ENCODE measurements around the gene WRNIP1.
"Not testable (repeated sequence)": the region's sequence is repeated elsewhere in the genome, so short reads cannot be mapped to it uniquely, and the experiment has no call there.

WRNIP1 gene

GRCh38 chr6:2752477-2753109 is 12.6 kb upstream of the WRNIP1 start:
- no peaks in the 10 kb centered on the region for H3K4me1 ChIP-seq (ENCODE audit: control insufficient read depth, insufficient read depth, low read length, unreplicated experiment)
- no peaks in the 10 kb centered on the region for H3K27me3 ChIP-seq (ENCODE audit: insufficient read depth, low read length)
- H3K4me3 ChIP-seq (ENCODE audit: low read depth, low read length): no peak overlapping the region
- H3K36me3 ChIP-seq (ENCODE audit: insufficient read depth, low read length): no peaks in the 10 kb centered on the region
- H2AFZ ChIP-seq (ENCODE audit: low read length, unreplicated experiment): no peak overlapping the region
- no peak overlapping the region for H3K27ac ChIP-seq (ENCODE audit: low read depth, low read length)
- no peaks in the 10 kb centered on the region for H3K79me2 ChIP-seq (ENCODE audit: control insufficient read depth, insufficient read depth, low read length, unreplicated experiment)

DNA sequence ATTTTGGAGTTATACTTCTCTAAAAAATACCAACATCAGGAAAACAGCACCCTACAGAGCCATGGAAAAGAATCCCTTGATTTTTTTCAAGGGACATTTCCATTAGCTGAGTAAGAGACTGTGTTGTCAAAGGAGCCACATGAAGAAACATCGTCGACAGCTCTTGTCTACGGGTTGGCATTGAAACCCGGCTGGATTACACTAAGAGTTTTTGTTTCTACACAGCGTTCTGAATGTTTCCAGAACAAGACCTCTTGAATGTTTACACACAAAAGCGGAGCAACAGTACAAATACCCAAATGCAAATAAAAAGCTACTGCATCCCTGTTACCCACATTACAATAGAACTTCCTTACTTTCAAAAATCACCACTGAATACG is 12.1 kb upstream of the WRNIP1 start:
- no peak overlapping the region for H3K27ac ChIP-seq (ENCODE audit: low read depth, low read length)

DNA sequence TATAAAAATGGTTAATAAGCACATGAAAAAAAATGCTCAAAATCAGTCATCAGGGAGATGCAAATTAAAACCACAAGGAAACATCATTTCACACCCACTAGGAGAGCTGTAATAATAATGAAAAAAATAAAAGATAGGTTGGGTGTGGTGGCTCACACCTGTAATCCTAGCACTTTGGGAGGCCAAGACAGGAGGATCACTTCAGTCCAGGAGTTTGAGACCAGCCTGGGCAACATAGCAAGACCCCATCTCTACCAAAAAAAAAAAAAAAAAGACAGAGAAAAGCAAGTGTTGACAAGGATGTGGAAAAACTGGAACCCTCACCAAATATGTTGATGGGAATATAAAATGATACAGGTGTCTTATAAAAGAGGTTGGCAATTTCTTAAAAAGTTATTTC is 11.4 kb upstream of the WRNIP1 start:
- no peaks in the 10 kb centered on the region for H3K27me3 ChIP-seq (ENCODE audit: insufficient read depth, low read length)
- no peaks in the 10 kb centered on the region for H3K4me1 ChIP-seq (ENCODE audit: control insufficient read depth, insufficient read depth, low read length, unreplicated experiment)
- H3K79me2 ChIP-seq (ENCODE audit: control insufficient read depth, insufficient read depth, low read length, unreplicated experiment): no peaks in the 10 kb centered on the region
- no peak overlapping the region for H3K27ac ChIP-seq (ENCODE audit: low read depth, low read length)
- H2AFZ ChIP-seq (ENCODE audit: low read length, unreplicated experiment): no peak overlapping the region
- H3K36me3 ChIP-seq (ENCODE audit: insufficient read depth, low read length): no peaks in the 10 kb centered on the region
- H3K4me3 ChIP-seq (ENCODE audit: low read depth, low read length): no peak overlapping the region

More for the DNA sequence above, 12.1 kb upstream of the WRNIP1 start:
- H3K79me2 ChIP-seq (ENCODE audit: control insufficient read depth, insufficient read depth, low read length, unreplicated experiment): no peaks in the 10 kb centered on the region
- no peaks in the 10 kb centered on the region for H3K36me3 ChIP-seq (ENCODE audit: insufficient read depth, low read length)
- H2AFZ ChIP-seq (ENCODE audit: low read length, unreplicated experiment): no peak overlapping the region
- H3K4me3 ChIP-seq (ENCODE audit: low read depth, low read length): no peak overlapping the region
- no peaks in the 10 kb centered on the region for H3K4me1 ChIP-seq (ENCODE audit: control insufficient read depth, insufficient read depth, low read length, unreplicated experiment)
- H3K27me3 ChIP-seq (ENCODE audit: insufficient read depth, low read length): no peaks in the 10 kb centered on the region

- no peaks in the 10 kb centered on the region for H3K4me1 ChIP-seq (ENCODE audit: control insufficient read depth, insufficient read depth, low read length, unreplicated experiment)
- no peak overlapping the region for H2AFZ ChIP-seq (ENCODE audit: low read length, unreplicated experiment)
- H3K79me2 ChIP-seq (ENCODE audit: control insufficient read depth, insufficient read depth, low read length, unreplicated experiment): no peaks in the 10 kb centered on the region
- H3K27ac ChIP-seq (ENCODE audit: low read depth, low read length): no peak overlapping the region
- no peaks in the 10 kb centered on the region for H3K27me3 ChIP-seq (ENCODE audit: insufficient read depth, low read length)
- H3K4me3 ChIP-seq (ENCODE audit: low read depth, low read length): no peak overlapping the region
- no peaks in the 10 kb centered on the region for H3K36me3 ChIP-seq (ENCODE audit: insufficient read depth, low read length)
These were observed 10.8 kb upstream of the WRNIP1 start for GRCh38 chr6:2754393-2754792.

- no peak overlapping the region for H2AFZ ChIP-seq (ENCODE audit: low read length, unreplicated experiment)
- no peak overlapping the region for H3K27ac ChIP-seq (ENCODE audit: low read depth, low read length)
- H3K4me3 ChIP-seq (ENCODE audit: low read depth, low read length): no peak overlapping the region
- H3K27me3 ChIP-seq (ENCODE audit: insufficient read depth, low read length): no peaks in the 10 kb centered on the region
- no peaks in the 10 kb centered on the region for H3K36me3 ChIP-seq (ENCODE audit: insufficient read depth, low read length)
- no peaks in the 10 kb centered on the region for H3K4me1 ChIP-seq (ENCODE audit: control insufficient read depth, insufficient read depth, low read length, unreplicated experiment)
- H3K79me2 ChIP-seq (ENCODE audit: control insufficient read depth, insufficient read depth, low read length, unreplicated experiment): no peaks in the 10 kb centered on the region
These were observed 10.3 kb upstream of the WRNIP1 start for GRCh38 chr6:2754911-2755310.

- no peaks in the 10 kb centered on the region for H3K27me3 ChIP-seq (ENCODE audit: insufficient read depth, low read length)
- H3K4me3 ChIP-seq (ENCODE audit: low read depth, low read length): no peak overlapping the region
- no peaks in the 10 kb centered on the region for H3K4me1 ChIP-seq (ENCODE audit: control insufficient read depth, insufficient read depth, low read length, unreplicated experiment)
- H3K27ac ChIP-seq (ENCODE audit: low read depth, low read length): no peak overlapping the region
- H3K36me3 ChIP-seq (ENCODE audit: insufficient read depth, low read length): no peaks in the 10 kb centered on the region
- no peak overlapping the region for H2AFZ ChIP-seq (ENCODE audit: low read length, unreplicated experiment)
- no peaks in the 10 kb centered on the region for H3K79me2 ChIP-seq (ENCODE audit: control insufficient read depth, insufficient read depth, low read length, unreplicated experiment)
These were observed 9.7 kb upstream of the WRNIP1 start for GRCh38 chr6:2755456-2755855.

- Histone ChIP-seq H3K27ac (ENCODE audit: low read depth, low read length) (no peak overlapping the region), H3K36me3 (ENCODE audit: insufficient read depth, low read length) (no peaks in the 10 kb centered on the region), H2AFZ (ENCODE audit: low read length, unreplicated experiment) (no peak overlapping the region), H3K4me3 (ENCODE audit: low read depth, low read length) (no peak overlapping the region), H3K27me3 (ENCODE audit: insufficient read depth, low read length) (no peaks in the 10 kb centered on the region), H3K79me2 (ENCODE audit: control insufficient read depth, insufficient read depth, low read length, unreplicated experiment) (no peaks in the 10 kb centered on the region), H3K4me1 (ENCODE audit: control insufficient read depth, insufficient read depth, low read length, unreplicated experiment) (no peaks in the 10 kb centered on the region)
These were observed 9.0 kb upstream of the WRNIP1 start for GRCh38 chr6:2756241-2756640.

DNA sequence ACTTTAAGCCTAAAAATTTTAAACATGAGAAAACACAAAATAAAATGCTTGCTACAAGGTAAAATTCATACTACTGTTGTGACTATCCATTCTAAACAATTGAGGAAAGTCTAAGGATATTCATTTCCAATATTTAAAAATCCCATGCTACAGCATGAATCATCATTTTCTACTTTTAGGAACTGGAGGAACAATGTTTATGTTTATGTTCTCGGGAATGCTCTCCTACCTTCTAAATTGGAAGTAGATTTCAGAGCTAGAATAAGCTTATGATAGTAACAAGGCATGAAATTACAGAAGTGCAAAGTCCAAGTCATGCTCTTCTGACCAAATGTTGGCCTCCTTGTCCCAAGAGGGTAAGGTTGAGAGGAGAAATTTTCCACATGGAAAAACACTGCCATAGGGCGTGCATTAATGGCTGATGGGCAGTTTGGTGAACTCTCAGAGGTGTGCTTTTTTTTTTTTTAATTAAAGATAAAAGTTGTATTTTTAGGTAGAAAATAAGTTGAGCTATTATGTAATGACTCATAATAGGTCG is 8.4 kb upstream of the WRNIP1 start:
- H3K79me2 ChIP-seq (ENCODE audit: control insufficient read depth, insufficient read depth, low read length, unreplicated experiment): no peaks in the 10 kb centered on the region
- no peaks in the 10 kb centered on the region for H3K27me3 ChIP-seq (ENCODE audit: insufficient read depth, low read length)
- no peaks in the 10 kb centered on the region for H3K36me3 ChIP-seq (ENCODE audit: insufficient read depth, low read length)
- no peak overlapping the region for H3K4me3 ChIP-seq (ENCODE audit: low read depth, low read length)
- H2AFZ ChIP-seq (ENCODE audit: low read length, unreplicated experiment): no peak overlapping the region
- no peak overlapping the region for H3K27ac ChIP-seq (ENCODE audit: low read depth, low read length)
- H3K4me1 ChIP-seq (ENCODE audit: control insufficient read depth, insufficient read depth, low read length, unreplicated experiment): no peaks in the 10 kb centered on the region

DNA sequence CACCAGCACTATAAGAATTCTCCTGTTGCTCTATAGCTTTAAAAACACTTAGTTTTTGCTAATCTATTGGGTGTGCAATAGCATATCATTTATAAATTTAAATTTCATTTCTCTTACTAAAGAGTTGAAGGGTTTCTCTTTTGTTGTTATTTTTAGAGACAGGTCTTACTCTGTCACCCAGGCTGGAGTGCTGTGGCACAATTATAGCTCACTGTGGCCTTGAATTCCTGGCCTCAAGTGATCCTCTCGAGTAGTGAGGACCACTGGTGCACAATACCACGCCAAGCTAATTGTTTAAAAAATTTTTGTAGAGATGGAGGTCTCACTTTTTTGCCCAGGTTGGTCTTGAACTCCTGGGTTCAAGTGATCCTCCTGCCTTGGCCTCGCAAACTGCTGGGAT is 6.2 kb upstream of the WRNIP1 start:
- Histone ChIP-seq H3K79me2 (ENCODE audit: control insufficient read depth, insufficient read depth, low read length, unreplicated experiment) (no peaks in the 10 kb centered on the region), H3K27ac (ENCODE audit: low read depth, low read length) (no peak overlapping the region), H3K27me3 (ENCODE audit: insufficient read depth, low read length) (no peaks in the 10 kb centered on the region), H3K4me1 (ENCODE audit: control insufficient read depth, insufficient read depth, low read length, unreplicated experiment) (peaks cover 2% of the 10 kb centered on the region), H3K4me3 (ENCODE audit: low read depth, low read length) (no peak overlapping the region), H2AFZ (ENCODE audit: low read length, unreplicated experiment) (no peak overlapping the region), H3K36me3 (ENCODE audit: insufficient read depth, low read length) (no peaks in the 10 kb centered on the region)

DNA sequence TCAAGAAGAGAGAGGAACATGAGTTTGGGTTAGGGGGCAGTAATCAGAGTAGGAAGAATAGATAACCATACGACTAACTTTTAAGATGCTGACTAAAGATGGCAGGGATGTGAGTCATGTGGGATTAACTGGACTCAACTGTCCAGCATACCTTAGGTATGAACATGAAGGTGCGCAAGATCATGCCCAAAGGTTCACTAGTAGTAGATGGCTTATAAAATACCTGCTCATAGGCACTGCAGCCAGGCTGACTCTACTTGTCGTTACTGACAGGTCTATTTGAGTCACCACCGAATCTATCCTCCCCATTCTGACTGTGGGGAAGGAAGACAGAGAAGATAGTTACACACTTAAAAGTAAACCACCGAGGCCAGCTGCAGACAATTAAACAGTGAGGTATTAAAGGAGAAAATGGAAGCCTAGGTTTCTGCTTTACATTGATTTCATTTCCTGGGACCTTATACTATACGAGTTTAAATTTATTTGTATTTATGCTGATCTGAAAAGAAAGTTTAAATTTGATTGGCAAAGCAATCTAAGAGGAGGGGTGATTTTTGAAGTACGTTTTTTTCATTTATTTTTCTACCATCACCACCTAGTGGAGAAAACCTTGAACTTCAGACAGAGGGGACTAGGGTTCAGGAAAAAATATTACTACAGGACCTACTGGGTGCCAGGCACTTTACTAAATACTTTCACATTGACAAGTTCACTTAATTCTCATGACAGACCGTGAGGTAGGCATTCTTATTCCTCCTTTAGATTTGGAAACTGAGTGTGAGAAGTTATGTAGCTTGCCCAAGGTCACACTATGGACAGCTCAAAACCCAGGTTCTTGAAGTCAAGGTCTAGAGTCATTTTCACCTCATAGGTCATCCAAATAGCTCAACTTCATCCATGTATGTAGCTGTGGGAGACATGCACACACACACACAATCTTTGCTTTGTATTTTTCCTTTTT is 4.0 kb upstream of the WRNIP1 start:
- H3K4me1 ChIP-seq (ENCODE audit: control insufficient read depth, insufficient read depth, low read length, unreplicated experiment): peaks cover 5% of the 10 kb centered on the region
- H2AFZ ChIP-seq (ENCODE audit: low read length, unreplicated experiment): no peak overlapping the region
- H3K27ac ChIP-seq (ENCODE audit: low read depth, low read length): no peak overlapping the region
- peaks cover 4% of the 10 kb centered on the region for H3K79me2 ChIP-seq (ENCODE audit: control insufficient read depth, insufficient read depth, low read length, unreplicated experiment)
- no peaks in the 10 kb centered on the region for H3K36me3 ChIP-seq (ENCODE audit: insufficient read depth, low read length)
- H3K4me3 ChIP-seq (ENCODE audit: low read depth, low read length): no peak overlapping the region
- no peaks in the 10 kb centered on the region for H3K27me3 ChIP-seq (ENCODE audit: insufficient read depth, low read length)

DNA sequence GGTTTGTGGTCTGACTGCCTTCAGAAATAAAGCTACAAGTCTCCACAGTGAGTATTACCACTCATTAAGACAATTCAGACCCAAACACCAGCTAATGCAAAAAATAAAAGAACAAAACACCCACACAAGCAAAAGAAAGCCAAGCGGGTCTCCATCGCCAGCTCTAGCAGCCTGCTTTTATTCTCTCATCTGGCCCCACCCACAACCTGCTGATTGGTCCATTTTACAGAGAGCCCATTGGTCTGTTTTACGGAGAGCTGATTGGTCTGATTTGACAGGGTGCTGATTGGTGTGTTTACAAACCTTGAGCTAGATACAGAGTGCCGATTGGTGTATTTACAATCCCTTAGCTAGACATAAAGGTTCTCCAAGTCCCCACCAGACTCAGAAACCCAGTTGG is 2.3 kb upstream of the WRNIP1 start:
- not testable (repeated sequence) for H3K4me3 ChIP-seq (ENCODE audit: low read depth, low read length); H3K36me3 ChIP-seq (ENCODE audit: insufficient read depth, low read length); H2AFZ ChIP-seq (ENCODE audit: low read length, unreplicated experiment); H3K27ac ChIP-seq (ENCODE audit: low read depth, low read length); H3K4me1 ChIP-seq (ENCODE audit: control insufficient read depth, insufficient read depth, low read length, unreplicated experiment); H3K27me3 ChIP-seq (ENCODE audit: insufficient read depth, low read length)
- H3K79me2 ChIP-seq (ENCODE audit: control insufficient read depth, insufficient read depth, low read length, unreplicated experiment): peaks cover 21% of the 10 kb centered on the region

Measured in ACC112 (cell line).